22Rv1 (cell line): Measurements from ENCODE around the gene NDUFAF4.

Source experiments
- H3K27ac ChIP-seq: fragments of 450-650 bp; 2 replicates; pipeline ENCODE4 v1.5.1; 2017
- ZFX ChIP-seq: fragments of 450-650 bp; IDR thresholded peaks from 2 replicates; pipeline ENCODE4 v1.6.1; 2017; ENCODE audit warnings: antibody characterized with exemption, borderline replicate concordance
- TF ChIP-seq, protein P1 (sequence below): fragments of 450-650 bp; IDR thresholded peaks from 2 replicates; pipeline ENCODE4 v1.5.1; 2017; ENCODE audit warnings: mild to moderate bottlenecking

The NDUFAF4 gene

GRCh38 chr6:96856856-96857255 lies 40.8 kb downstream of the NDUFAF4 start:
- H3K27ac ChIP-seq: no peak overlapping the region
- TF ChIP-seq, protein P1, sequence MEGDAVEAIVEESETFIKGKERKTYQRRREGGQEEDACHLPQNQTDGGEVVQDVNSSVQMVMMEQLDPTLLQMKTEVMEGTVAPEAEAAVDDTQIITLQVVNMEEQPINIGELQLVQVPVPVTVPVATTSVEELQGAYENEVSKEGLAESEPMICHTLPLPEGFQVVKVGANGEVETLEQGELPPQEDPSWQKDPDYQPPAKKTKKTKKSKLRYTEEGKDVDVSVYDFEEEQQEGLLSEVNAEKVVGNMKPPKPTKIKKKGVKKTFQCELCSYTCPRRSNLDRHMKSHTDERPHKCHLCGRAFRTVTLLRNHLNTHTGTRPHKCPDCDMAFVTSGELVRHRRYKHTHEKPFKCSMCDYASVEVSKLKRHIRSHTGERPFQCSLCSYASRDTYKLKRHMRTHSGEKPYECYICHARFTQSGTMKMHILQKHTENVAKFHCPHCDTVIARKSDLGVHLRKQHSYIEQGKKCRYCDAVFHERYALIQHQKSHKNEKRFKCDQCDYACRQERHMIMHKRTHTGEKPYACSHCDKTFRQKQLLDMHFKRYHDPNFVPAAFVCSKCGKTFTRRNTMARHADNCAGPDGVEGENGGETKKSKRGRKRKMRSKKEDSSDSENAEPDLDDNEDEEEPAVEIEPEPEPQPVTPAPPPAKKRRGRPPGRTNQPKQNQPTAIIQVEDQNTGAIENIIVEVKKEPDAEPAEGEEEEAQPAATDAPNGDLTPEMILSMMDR: no peak
- TF ChIP-seq ZFX: no peak

GRCh38 chr6:96853083-96853482 lies 44.6 kb downstream of the NDUFAF4 start:
- H3K27ac ChIP-seq: no peak overlapping the region
- TF ChIP-seq, protein P1: no peak
- no peak for TF ChIP-seq ZFX

DNA sequence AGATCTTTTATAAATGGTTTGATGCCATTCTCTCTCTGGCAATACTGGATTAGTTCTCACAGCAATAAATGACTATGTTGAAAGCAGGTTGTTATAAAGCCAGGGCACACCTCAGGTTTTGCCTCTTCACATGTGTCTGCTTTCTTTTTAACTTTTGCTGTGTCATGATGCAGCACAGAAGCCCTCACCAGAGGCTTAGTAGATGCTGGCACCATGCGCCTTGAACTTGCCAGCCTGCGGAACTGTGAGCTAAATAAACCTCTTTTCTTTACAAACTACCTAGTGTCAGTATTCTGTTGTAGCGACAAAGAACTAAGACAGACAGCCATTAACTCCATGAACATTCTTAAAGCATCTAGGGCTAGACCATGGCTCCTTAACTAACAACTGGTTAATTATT lies 45.1 kb downstream of the NDUFAF4 start:
- TF ChIP-seq ZFX: no peak
- TF ChIP-seq, protein P1: no peak
- no peak overlapping the region for H3K27ac ChIP-seq

DNA sequence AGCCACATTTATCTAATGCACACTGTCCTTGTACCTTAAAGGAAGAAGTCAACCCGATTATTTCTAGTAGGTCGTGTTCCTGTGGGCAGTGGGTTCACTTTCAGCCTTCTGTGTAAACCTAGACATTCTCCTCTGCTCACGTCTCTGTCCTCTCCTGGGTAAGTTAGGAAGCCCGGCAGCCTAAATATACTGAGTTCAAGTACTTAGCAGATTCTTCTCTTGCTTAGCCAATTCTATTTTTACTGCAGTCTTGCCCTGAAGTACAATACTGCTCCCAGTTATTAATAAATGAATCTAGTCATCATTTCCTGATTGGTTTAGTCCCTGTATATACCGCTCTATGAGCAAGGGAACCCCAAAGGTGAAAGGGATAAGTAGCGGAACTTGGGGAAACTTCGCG lies 45.8 kb downstream of the NDUFAF4 start:
- H3K27ac ChIP-seq: no peak overlapping the region

GRCh38 chr6:96849615-96850014 lies 48.1 kb downstream of the NDUFAF4 start:
- TF ChIP-seq ZFX: no peak
- TF ChIP-seq, protein P1: no peak
- H3K27ac ChIP-seq: no peak overlapping the region

More for the DNA sequence above, 45.8 kb downstream of the NDUFAF4 start:
- TF ChIP-seq, protein P1: no peak
- no peak for TF ChIP-seq ZFX

DNA sequence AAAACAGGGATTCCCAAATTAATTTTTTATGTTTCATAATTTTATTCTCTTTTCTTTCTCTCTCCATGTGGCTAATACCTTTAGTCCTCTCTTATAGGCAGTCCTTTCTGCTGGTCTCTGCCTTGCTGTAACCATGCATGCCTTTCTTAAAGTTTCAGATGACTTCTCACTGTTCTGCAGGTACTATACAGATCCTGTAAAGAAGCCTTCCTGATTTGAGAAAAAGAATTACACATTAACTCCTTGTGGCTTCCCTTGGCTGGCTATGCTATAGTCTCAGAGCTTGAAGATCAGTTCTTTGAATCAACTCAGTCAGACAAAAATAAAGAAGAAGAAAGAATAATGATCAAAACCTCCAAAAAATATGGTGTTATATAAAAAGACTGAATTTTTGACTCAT lies 53.2 kb downstream of the NDUFAF4 start:
- TF ChIP-seq, protein P1: no peak
- no peak for TF ChIP-seq ZFX
- H3K27ac ChIP-seq: no peak overlapping the region

DNA sequence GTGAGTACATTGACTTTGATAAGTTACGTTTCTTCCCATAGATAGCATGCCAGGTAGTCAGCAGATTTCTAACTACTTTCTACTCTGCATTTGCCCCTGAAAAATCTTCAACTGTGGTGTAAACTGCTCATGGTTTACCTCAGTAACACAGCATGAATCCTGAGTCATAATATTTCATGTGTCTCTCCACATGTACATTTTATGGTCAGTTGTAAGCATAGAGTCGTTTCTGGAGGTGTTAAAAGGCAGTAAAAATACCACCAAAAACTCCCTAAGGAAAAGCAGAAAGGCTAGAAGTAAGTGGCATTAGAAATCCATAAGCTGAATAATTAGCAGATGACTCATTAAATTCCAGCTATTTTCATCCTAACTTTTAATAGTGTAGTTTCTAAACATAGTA lies 56.3 kb downstream of the NDUFAF4 start:
- H3K27ac ChIP-seq: no peak overlapping the region
- TF ChIP-seq, protein P1: no peak
- no peak for TF ChIP-seq ZFX
